DOHH2 (cell line): ENCODE results near the gene IRAG1.

Source experiments
- H3F3A ChIP-seq: fragments of 200-600 bp; sonication (generic), shearing (Covaris generic); 2 replicates; pipeline ENCODE4 v1.6.0; 2016; ENCODE audit warnings: antibody characterized with exemption, mild to moderate bottlenecking; ENCODE audit not compliant: control insufficient read depth, insufficient read depth
- H3K27ac ChIP-seq: fragments of 200-600 bp; sonication (generic); 2 replicates; pipeline ENCODE4 v1.5.1; 2014; ENCODE audit warnings: low read depth, mild to moderate bottlenecking, low read length, moderate library complexity
- H3K27me3 ChIP-seq: fragments of 200-600 bp; sonication (generic); 2 replicates; pipeline ENCODE4 v1.6.1; 2014; ENCODE audit warnings: mild to moderate bottlenecking, low read length, mixed read lengths; ENCODE audit not compliant: control insufficient read depth
- H3K36me3 ChIP-seq: fragments of 200-600 bp; sonication (generic); 2 replicates; pipeline ENCODE4 v1.6.1; 2014; ENCODE audit warnings: mild to moderate bottlenecking, low read length, moderate library complexity, mixed read lengths; ENCODE audit not compliant: control insufficient read depth
- H3K4me1 ChIP-seq: fragments of 200-600 bp; sonication (generic); 2 replicates; pipeline ENCODE4 v1.6.1; 2014; ENCODE audit warnings: mild to moderate bottlenecking, low read length, mixed read lengths; ENCODE audit not compliant: control insufficient read depth
- H3K4me2 ChIP-seq: fragments of 200-600 bp; sonication (generic); 2 replicates; pipeline ENCODE4 v1.6.0; 2014; ENCODE audit warnings: mild to moderate bottlenecking, low read length, moderate library complexity
- H3K4me3 ChIP-seq: fragments of 200-600 bp; sonication (generic); 2 replicates; pipeline ENCODE4 v1.5.1; 2014; ENCODE audit warnings: mild to moderate bottlenecking, low read length, mixed read lengths
- H3K79me2 ChIP-seq: fragments of 200-600 bp; sonication (generic); 2 replicates; pipeline ENCODE4 v1.6.1; 2014; ENCODE audit warnings: mild to moderate bottlenecking, low read length, mixed read lengths; ENCODE audit not compliant: control insufficient read depth
- H3K9me2 ChIP-seq: fragments of 200-600 bp; sonication (generic); replicated peaks from 2 replicates; pipeline ENCODE4 v1.6.1; 2014; ENCODE audit warnings: mild to moderate bottlenecking, low read length, mixed read lengths; ENCODE audit not compliant: control insufficient read depth
- H3K9me3 ChIP-seq: fragments of 200-600 bp; sonication (generic); 2 replicates; pipeline ENCODE4 v1.6.1; 2014; ENCODE audit warnings: antibody characterized with exemption, low read length, mixed read lengths; ENCODE audit not compliant: control insufficient read depth, insufficient read depth
- H4K20me1 ChIP-seq: fragments of 200-600 bp; sonication (generic); 2 replicates; pipeline ENCODE4 v1.6.0; 2014; ENCODE audit warnings: low read depth, mild to moderate bottlenecking, antibody characterized with exemption, low read length, moderate library complexity; ENCODE audit not compliant: control insufficient read depth, insufficient read depth
- EZH2phosphoT487 ChIP-seq: fragments of 200-600 bp; sonication (generic); IDR thresholded peaks from 2 replicates; pipeline ENCODE4 v1.6.1; 2017; ENCODE audit warnings: borderline replicate concordance, mild to moderate bottlenecking, antibody characterized with exemption, low read length, moderate library complexity, mixed read lengths
- TF ChIP-seq, protein P1 (sequence below): fragments of 200-600 bp; sonication (generic); IDR thresholded peaks from one replicate; pipeline ENCODE4 v1.5.1; 2014; ENCODE audit warnings: antibody characterized with exemption, mild to moderate bottlenecking, low read depth, low read length; ENCODE audit not compliant: poor library complexity, severe bottlenecking

The IRAG1 gene

GRCh38 chr11:10701982-10702381 lies 8.4 kb upstream of the IRAG1 start:
- Histone ChIP-seq H3K4me1 (no peaks in the 10 kb centered on the region), H3K9me3 (no peaks in the 10 kb centered on the region; the same call in 1 of the 2 replicates), H3K4me2 (no peak overlapping the region), H3K9me2 (no peaks in the 10 kb centered on the region), H3K27ac (no peak overlapping the region), H4K20me1 (no peaks in the 10 kb centered on the region), H3K79me2 (no peaks in the 10 kb centered on the region), H3F3A (no peaks in the 10 kb centered on the region), H3K4me3 (no peak overlapping the region), H3K36me3 (no peaks in the 10 kb centered on the region), H3K27me3 (0 out of 2 replicates have a peak, but pooled peaks cover 3% of the 10 kb centered on the region)
- TF ChIP-seq EZH2phosphoT487 = no peak
- TF ChIP-seq, protein P1, sequence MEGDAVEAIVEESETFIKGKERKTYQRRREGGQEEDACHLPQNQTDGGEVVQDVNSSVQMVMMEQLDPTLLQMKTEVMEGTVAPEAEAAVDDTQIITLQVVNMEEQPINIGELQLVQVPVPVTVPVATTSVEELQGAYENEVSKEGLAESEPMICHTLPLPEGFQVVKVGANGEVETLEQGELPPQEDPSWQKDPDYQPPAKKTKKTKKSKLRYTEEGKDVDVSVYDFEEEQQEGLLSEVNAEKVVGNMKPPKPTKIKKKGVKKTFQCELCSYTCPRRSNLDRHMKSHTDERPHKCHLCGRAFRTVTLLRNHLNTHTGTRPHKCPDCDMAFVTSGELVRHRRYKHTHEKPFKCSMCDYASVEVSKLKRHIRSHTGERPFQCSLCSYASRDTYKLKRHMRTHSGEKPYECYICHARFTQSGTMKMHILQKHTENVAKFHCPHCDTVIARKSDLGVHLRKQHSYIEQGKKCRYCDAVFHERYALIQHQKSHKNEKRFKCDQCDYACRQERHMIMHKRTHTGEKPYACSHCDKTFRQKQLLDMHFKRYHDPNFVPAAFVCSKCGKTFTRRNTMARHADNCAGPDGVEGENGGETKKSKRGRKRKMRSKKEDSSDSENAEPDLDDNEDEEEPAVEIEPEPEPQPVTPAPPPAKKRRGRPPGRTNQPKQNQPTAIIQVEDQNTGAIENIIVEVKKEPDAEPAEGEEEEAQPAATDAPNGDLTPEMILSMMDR = no peak

- H3K4me1 ChIP-seq = peaks cover 5% of the 10 kb centered on the region; the same call in 1 of the 2 replicates
- no peaks in the 10 kb centered on the region; the same call in 1 of the 2 replicates for H3K9me3 ChIP-seq
- no peaks in the 10 kb centered on the region for H4K20me1 ChIP-seq
- no peak overlapping the region for H3K27ac ChIP-seq
- no peak overlapping the region for H3K4me3 ChIP-seq
- H3K4me2 ChIP-seq = no peak overlapping the region
- H3K36me3 ChIP-seq = no peaks in the 10 kb centered on the region
- TF ChIP-seq, protein P1 = no peak
- TF ChIP-seq EZH2phosphoT487 = no peak
- H3K79me2 ChIP-seq = no peaks in the 10 kb centered on the region
- H3K9me2 ChIP-seq = no peaks in the 10 kb centered on the region; the same call in 1 of the 2 replicates
- H3F3A ChIP-seq = no peaks in the 10 kb centered on the region
- peaks cover 8% of the 10 kb centered on the region for H3K27me3 ChIP-seq
Observed at GRCh38 chr11:10699072-10699471, 5.5 kb upstream of the IRAG1 start.

- Histone ChIP-seq H3K9me3 (no peaks in the 10 kb centered on the region; the same call in 1 of the 2 replicates), H3K36me3 (no peaks in the 10 kb centered on the region), H3K27ac (no peak overlapping the region), H3K79me2 (no peaks in the 10 kb centered on the region), H3K4me2 (no peak overlapping the region), H3F3A (no peaks in the 10 kb centered on the region), H3K27me3 (peaks cover 11% of the 10 kb centered on the region), H3K4me1 (peaks cover 5% of the 10 kb centered on the region; the same call in 1 of the 2 replicates), H3K4me3 (no peak overlapping the region), H3K9me2 (no peaks in the 10 kb centered on the region; the same call in 1 of the 2 replicates), H4K20me1 (no peaks in the 10 kb centered on the region)
- TF ChIP-seq EZH2phosphoT487 = no peak
- TF ChIP-seq, protein P1 = no peak
Observed at GRCh38 chr11:10697323-10697620, 3.7 kb upstream of the IRAG1 start.
